ENCODE measurements around the gene COQ10B.
"Not testable (repeated sequence)": the region's sequence is repeated elsewhere in the genome, so short reads cannot be mapped to it uniquely, and the experiment has no call there.

The COQ10B gene

GRCh38 chr2:197453123-197453913 lies at the start of gene COQ10B:
Gene COQ10B (plus strand): TSS chr2:197453552. CDS start chr2:197453561, 9 bp downstream.
- peak; percentile 99 for DNase-seq

DNA sequence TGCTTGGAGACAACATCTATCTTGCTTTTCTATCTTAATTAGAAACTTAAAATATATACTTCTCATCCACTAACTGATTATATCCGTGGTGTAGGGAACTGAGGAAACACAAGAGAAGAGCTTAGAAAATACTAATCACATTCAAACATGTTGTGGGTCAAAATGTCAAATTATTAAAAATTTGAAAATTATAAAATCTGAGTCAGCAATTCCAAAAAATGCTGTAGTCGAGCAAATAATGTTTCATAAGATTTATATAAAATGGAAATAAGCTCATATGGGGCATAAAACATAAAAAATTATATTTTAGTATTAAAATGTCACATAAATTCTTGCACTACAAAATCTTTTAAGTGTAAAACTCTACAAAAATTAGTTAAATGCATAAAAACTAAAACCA lies 47.8 kb upstream of the COQ10B start:
- DNase-seq, result no peak

- DNase-seq, result no peak
Measured at GRCh38 chr2:197414039-197414438, 39.3 kb upstream of the COQ10B start.

GRCh38 chr2:197414515-197414914 lies 38.8 kb upstream of the COQ10B start:
- DNase-seq, result no peak

DNA sequence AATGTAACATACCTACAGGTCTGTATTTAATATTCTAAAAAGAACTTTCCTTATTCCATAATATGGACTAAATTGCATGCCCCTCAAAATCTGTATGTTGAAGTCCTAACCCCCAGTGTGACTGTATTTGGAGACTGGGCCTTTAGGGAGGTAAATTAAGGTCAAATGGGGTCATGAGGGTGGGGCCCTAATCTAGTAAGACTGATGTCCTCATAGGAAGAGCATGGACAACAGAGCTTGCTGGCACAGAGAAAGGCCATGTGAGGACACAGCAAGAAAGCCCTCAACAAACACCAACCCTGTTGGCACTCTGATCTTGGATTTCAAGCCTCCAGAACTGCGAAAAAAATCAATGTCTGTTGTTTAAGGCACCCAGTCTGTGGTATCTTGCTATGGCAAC lies 37.1 kb upstream of the COQ10B start:
- no peak for DNase-seq

GRCh38 chr2:197419438-197419837 lies 33.9 kb upstream of the COQ10B start:
- no peak for DNase-seq

DNA sequence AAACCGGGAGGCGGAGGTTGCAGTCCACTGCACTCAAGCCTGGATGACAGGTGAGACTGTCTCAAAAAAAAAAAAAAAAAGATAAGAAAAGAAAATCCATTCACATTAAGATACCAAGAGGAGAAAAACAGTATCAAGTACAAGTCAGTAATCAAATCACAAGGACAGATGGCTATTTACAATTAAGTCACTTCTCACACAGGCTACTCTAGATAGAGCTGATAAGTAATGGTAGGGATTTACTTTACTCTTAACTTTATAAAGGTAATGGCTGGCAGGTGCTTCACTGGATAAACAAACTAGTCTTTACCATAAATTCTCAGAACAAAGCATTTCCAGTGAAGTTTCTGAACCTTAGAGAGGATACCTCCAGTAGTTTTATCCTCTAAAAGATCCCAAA lies 30.0 kb upstream of the COQ10B start:
- DNase-seq, result no peak

- DNase-seq, result no peak
Measured at GRCh38 chr2:197425550-197425949, 27.8 kb upstream of the COQ10B start.

DNA sequence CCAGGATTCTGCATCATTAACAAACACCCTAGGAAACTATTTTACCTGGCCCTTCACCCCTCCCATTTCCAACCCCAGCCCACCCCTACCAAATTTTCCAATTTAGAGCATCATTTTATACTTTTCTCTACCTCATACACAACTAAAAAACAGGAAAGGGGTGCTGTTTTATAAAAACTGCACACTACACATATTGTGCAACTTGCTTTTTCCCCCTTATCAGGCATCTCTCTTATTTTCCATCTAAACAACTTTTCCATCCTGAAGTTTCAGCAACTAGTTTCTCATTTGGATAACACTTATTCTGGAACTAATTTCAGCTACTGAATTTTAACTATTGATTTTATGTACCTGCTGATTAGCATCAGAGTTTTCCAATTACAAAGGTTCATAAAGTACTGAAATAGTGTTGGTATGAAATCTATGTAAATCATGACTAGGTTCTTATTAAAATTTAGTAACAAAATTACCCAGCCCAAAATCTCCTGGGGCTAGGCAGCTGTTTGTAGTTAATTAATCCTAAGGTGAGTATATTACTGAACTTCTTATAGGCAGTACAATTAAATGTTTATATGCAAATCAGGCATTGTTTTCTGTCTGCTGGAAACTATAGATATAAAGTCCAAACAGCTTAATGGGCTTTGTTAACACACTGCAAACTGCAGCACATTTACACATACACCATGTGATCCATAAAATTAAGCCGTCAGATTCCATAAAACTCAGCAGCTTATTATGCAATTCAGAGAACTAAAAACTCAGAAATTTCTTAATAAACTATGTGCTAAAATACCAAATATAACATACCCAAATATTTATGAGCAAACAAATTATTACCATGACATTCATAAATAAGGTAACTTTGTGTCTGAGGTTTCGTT lies 26.4 kb upstream of the COQ10B start:
- DNase-seq, result no peak

DNA sequence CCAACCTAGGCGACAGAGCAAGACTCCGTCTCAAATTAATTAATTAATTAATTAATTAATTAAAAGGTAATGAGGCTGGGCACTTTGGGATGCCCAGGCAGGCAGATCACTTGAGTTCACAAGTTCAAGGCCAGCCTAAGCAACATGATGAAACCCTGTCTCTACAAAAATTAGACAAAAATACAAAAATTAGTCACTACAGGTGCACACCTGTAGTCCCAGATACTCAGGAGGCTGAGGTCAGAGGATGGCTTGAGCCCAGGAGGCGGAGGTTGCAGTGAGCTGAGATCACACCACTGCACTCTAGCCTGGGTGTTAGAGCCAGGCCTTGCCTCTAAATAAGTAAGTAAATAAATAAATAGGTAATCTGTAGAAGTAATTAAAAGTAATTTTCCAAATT lies 25.4 kb upstream of the COQ10B start:
- no peak for DNase-seq

GRCh38 chr2:197431858-197432257 lies 21.5 kb upstream of the COQ10B start:
- no peak for DNase-seq

DNA sequence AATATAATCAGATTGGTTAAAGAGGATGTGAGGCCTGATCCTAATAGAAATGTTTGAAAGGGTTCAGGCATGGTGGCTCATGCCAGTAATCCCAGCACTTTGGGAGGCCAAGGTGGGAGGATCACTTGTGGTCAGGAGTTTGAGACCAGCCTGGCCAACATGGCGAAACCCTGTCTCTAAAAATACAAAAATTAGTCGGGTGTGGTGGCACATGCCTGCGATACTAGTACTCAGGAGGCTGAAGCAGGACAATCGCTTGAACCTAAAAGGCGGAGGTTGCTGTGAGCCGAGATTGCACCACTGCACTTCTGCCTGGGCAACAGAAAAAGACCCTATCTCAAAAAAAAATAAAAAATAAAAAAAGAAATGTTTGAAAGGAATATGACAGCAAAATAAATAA lies 20.8 kb upstream of the COQ10B start:
- DNase-seq, result not testable (repeated sequence)

DNA sequence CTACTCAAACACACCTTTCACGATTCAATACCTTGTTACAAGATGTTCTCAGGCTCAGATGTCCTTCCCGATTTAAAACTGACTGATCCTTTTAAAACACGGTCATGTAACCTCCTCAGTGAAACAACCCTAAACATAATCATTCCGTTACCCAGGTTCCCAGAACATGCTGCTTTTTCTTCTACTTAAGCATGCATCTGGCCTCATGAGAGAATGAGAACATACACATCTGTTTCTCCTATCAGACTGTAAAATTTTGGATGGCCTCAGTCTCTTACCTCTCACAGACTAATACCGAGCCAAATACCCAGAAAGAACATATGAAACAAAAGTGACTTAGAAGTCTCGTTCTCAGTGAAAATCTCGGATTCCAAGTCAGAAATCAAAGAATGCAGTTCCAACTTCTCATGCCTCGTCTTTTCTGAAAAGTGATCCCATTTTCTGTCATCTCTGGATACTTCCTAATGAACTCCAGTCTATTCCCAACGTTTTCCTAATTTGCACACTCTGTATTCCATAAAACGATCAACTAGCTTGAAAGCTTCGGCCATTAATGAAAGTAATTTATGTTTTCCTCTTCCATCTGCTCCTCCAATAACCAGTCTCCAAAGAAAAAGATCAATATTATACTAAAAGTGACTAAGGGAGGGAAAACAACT lies 19.4 kb upstream of the COQ10B start:
- no peak for DNase-seq

- DNase-seq, result peak; percentile 99
Measured at GRCh38 chr2:197434541-197435513, 18.5 kb upstream of the COQ10B start, which contains the start of gene SF3B1. Gene SF3B1 (minus strand): TSS chr2:197435028. CDS start chr2:197434999, 29 bp downstream.

DNA sequence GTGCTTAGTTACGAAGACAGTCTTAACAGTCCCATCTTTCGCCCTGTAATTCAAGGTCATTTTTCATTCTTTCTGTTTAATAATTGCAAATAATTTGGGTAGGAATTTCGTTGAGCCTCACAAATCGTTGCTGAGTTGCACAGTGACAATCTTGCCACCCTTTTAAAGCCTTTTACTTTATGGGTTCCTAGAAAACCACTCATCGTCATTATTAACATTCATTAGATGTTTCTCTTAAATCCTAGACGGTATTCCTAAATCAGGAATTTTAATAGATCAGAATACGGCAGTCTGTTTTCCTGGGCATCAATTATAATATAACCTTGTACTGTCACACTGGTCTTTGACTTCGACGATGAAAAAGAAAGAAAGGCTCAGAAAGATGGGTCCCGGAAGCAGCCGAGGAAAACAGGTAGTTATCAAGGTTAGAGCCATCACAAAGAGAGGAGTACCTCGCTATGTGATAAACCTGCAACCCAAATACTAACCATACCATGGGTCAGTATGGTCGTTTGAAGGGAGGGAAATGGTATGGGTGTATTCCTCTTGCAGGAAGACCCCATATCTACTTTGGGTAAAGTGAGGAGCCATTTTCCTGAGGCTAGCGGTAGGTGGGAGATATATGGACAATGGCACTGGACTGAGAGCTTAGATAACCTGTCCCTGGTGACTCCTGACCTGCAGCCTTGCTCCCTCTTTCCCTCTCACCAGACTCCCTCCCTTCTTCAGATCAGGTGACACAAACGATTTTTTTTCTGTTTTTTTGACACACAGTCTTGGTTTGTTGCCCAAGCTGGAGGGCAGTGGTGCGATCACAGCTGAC lies 17.5 kb upstream of the COQ10B start:
- DNase-seq, result peak; percentile 30

GRCh38 chr2:197437380-197437779 lies 16.0 kb upstream of the COQ10B start:
- DNase-seq, result no peak

GRCh38 chr2:197442857-197443256 lies 10.5 kb upstream of the COQ10B start:
- no peak for DNase-seq

GRCh38 chr2:197445746-197446145 lies 7.6 kb upstream of the COQ10B start:
- DNase-seq, result no peak

DNA sequence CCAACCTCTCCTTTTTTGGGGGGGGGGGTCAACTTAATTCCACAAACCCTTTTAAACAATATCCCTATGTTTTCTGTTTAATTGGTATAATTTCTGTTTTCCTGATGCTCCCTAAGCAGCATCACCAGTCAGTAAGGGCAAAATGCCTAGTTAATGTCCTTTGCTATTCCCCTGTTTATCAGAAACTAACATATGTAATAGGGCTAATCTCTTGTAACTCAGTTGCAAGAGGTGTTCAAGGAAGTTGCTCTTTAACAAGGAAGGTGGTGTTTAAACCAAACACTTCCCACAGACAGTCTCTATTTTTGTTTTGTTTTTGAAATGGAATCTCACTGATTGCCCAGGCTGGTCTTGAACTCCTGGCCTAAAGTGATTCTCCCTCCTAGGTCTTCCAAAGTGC lies 6.5 kb upstream of the COQ10B start:
- no peak for DNase-seq

DNA sequence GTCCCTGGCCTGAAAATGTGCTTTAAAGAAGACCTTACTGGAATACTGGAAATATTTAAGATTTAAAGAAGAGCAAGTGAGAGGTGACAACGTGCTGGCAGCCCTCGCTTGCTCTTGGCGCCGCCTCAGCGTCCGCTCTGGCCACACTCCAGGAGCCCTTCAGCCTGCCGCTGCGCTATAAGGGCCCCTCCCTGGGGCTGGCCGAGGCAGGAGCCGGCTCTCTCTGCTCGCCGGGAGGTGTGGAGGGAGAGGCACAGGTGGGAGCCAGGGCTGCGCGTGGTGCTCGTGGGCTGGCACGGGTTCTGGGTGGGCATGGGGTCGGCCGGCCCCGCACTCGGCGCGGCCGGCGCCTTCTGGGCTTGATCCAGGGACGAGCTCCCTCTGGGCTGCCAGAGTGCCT lies 2.9 kb upstream of the COQ10B start:
- DNase-seq, result no peak

DNA sequence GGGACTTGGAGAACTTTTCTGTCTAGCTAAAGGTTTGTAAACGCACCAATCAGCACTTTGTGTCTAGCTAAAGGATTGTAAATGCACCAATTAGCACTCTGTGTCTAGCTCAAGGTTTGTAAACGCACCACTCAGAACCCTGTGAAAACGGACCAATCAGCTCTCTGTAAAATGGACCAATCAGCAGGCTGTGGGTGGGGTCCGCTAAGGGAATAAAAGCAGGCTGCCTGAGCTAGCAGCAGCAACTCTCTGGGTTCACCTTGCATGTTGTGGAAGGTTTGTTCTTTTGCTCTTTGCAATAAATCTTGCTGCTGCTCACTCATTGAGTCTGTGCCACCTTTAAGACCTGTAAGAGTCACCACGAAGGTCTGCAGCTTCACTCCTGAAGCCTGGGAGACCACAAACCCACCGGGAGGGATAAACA lies 2.4 kb upstream of the COQ10B start:
- not testable (repeated sequence) for DNase-seq

Data from CD4-positive, alpha-beta T cell treated with Interleukin-21 for 1 hour (primary cell).